Measurements from ENCODE around the gene MAP3K12.
"Not testable (repeated sequence)": the region's sequence is repeated elsewhere in the genome, so short reads cannot be mapped to it uniquely, and the experiment has no call there.

Gene MAP3K12

DNA sequence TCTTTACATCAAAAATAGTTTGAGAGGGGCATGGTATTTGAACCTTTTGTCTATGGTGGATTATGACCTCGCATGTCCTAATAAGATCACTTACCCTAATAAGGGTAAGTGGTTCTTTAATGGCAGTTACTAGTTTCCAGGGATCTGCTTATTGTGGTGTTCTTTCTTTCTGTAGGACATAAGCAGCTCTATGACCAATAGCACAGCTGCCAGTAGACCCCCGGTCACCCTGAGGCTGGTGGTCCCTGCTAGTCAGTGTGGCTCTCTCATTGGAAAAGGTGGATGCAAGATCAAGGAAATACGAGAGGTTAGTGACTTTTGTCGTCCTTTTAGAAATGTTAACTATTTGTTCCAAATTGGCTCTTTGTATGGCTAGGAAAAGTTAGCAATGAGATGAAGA is 40.2 kb downstream of the MAP3K12 start:
- Mint-ChIP-seq H3K27me3 (ENCODE audit: low read depth) (no peaks in the 10 kb centered on the region), H3K4me3 (no peak overlapping the region), H3K4me1 (ENCODE audit: low read depth) (peaks cover 34% of the 10 kb centered on the region), H3K36me3 (ENCODE audit: low read depth) (peaks cover 67% of the 10 kb centered on the region), H3K27ac (no peak overlapping the region), H3K9me3 (no peaks in the 10 kb centered on the region)

DNA sequence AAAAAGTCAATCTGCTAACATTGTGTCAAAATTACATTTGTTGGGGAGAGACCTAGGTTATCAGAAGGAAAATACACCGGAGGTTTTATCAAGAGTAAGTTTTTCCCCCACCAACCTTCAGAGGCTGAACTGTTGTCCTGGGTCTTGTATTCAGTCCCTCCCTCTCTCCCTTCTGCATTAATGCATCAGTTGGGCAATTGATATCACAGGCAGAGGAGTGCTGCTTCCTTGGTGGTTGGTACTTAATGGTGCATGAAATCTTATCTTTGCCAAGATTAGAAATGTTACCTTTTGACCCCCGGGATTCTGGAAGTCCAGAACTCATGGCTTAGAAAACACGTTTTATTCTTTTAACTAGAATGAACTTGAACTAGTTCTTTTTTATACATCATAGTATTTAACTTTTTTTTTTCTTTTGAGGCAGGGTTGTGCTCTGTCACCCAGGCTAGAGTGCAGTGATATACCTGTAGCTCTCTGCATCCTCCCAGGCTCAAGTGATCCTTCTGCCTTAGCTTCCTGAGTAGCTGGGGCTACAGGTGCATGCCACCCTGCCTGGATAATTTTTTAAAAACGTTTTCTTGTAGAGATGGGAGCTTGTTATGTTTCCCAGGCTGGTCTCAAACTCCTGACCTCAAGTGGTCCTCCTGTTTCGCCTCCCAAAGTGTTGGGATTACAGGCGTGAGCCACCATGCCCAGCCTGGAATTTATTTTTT is 42.4 kb downstream of the MAP3K12 start:
- H3K4me3 Mint-ChIP-seq = no peak overlapping the region
- peaks cover 43% of the 10 kb centered on the region for H3K4me1 Mint-ChIP-seq (ENCODE audit: low read depth)
- H3K27ac Mint-ChIP-seq = no peak overlapping the region

DNA sequence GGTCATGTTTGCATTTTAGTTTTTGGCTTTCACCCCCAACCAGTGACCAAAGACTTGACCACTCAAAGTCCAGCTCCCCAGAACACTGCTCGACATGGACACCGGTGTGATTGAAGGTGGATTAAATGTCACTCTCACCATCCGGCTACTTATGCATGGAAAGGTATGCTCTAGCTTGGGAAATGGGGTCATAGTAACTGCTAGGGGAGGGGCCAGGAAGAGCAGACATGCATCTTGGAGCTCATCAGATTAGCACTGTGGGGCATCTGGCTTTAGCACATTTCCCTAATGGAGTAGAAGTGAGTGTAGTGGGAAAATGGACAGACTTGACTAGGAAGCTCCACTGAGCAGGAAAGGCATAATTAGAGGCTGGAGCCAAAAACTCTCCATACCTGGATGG is 44.6 kb downstream of the MAP3K12 start:
- H3K36me3 Mint-ChIP-seq (ENCODE audit: low read depth) = peaks cover 44% of the 10 kb centered on the region
- peaks cover 37% of the 10 kb centered on the region for H3K4me1 Mint-ChIP-seq (ENCODE audit: low read depth)
- H3K9me3 Mint-ChIP-seq = no peaks in the 10 kb centered on the region
- peak overlapping the region; percentile 99 for H3K4me3 Mint-ChIP-seq
- H3K27me3 Mint-ChIP-seq (ENCODE audit: low read depth) = no peaks in the 10 kb centered on the region
- no peak overlapping the region for H3K27ac Mint-ChIP-seq

More for the DNA sequence above, 42.4 kb downstream of the MAP3K12 start:
- Mint-ChIP-seq H3K27me3 (ENCODE audit: low read depth) (no peaks in the 10 kb centered on the region), H3K36me3 (ENCODE audit: low read depth) (peaks cover 59% of the 10 kb centered on the region), H3K9me3 (no peaks in the 10 kb centered on the region)

DNA sequence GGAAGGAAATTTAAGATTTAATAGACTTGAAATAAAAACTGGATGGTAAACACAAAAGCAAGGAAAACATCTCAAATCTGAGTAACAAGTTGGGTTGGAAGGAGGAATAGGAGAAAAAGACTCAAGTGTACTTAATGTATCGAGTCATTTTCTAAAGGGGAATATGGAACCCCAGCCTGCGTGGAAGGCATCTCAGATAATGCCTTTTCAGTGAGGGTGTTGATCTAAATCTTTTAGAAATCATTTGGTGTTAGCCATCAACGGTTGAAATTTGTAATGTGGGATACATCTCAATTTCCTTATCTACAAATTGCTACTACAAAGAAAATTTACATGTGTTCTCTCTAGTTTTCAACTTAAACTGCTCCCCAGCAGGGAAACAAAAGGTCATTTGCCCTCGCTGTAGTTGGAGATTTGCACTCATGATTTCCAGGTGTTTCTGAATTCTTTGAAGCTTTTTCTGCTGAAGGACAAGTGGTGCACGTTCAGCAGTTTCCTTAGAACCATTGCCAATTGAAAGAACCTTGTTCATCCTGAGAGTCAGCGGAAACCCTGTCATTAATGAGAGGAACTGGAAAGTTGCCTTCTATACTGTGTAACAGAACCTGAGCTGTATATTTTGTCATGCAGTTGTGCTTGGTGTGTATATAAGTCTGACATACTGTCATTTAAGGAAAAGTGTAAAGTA is 45.2 kb downstream of the MAP3K12 start:
- H3K4me3 Mint-ChIP-seq = peak overlapping the region; percentile 99
- peaks cover 36% of the 10 kb centered on the region for H3K4me1 Mint-ChIP-seq (ENCODE audit: low read depth)
- H3K27me3 Mint-ChIP-seq (ENCODE audit: low read depth) = no peaks in the 10 kb centered on the region
- peak overlapping the region; percentile 36 for H3K27ac Mint-ChIP-seq
- no peaks in the 10 kb centered on the region for H3K9me3 Mint-ChIP-seq
- H3K36me3 Mint-ChIP-seq (ENCODE audit: low read depth) = peaks cover 41% of the 10 kb centered on the region

DNA sequence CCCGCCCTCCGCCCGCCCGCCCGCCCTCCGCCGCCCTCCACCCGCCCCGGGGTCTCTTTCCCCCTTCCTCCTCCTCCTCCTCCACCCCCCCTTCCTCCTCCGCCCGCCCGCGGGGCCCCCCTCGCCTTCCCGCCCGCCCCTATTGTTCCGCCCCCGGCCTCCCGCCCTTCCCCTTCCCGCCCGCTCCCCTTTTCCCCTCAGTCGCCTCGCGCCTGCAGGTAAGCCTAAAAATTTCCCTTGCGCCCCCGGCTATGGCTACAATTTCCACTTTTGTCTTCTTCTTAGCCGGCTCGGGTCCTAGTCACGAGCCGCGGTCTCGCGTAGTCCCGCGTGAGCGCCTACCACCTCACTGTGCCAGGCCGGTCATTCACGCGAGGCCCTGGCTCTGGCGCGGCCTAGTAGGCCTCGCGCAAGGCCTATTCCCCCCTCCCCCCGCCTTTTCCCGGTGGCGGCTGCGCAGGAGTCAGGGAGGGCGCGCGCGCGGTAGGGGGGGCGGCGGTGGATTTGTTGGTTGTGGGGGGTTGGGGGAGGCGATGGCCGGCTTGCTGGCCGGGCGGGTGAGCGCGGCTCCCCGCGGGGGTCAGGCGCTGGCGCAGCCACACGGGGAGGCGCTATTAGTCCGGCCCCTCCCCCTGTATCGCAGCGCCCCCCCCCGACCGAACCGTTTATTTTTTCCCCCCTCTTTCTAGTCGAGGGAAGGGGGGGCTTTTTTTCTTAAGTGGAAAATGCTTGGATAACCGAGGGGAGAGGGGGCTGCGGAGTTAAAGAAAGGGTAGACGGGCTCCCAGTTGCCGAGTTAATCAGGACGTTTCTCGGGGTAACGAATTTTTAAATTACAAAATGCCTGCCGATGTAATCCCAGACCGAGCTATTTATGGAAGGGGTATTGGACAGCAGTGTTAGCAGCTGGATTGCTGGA is 46.8 kb downstream of the MAP3K12 start:
- Mint-ChIP-seq H3K4me1 (ENCODE audit: low read depth) (peaks cover 34% of the 10 kb centered on the region), H3K4me3 (peak overlapping the region; percentile 99), H3K36me3 (ENCODE audit: low read depth) (peaks cover 45% of the 10 kb centered on the region)

DNA sequence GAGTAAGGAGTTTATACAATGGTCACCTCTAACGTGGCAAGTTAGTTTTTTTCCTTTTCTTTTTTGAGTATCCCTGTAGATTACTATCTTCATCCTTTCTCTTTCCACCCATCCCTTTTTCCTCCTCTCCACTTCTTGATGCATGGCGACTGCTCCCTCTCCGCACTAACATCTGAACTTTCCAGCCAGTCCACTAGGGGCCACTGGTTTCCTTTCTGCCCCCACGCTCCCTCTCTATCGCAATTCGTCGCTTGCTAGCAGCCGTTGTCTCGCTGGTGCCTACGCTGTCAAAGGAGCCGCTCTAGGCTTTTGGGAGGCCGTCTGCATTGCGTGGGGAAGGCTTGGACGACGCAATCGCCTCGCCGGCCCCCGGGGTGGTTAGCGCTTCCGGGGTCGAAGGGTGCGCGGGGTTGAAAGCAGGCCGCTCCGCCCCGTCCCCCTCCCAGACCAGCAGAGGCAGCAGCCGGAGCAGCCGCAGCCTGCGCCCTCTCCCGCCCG is 47.5 kb downstream of the MAP3K12 start, which contains the start of gene PCBP2:
TSS of gene PCBP2 (plus strand) at position 442 of the 498 bp plus-strand sequence. CDS start 2,699 bp downstream, outside the sequence.
- Mint-ChIP-seq H3K4me1 (ENCODE audit: low read depth) (peaks cover 34% of the 10 kb centered on the region), H3K9me3 (no peaks in the 10 kb centered on the region), H3K4me3 (peak within 1 kb of the TSS; percentile 99), H3K36me3 (ENCODE audit: low read depth) (peaks cover 46% of the 10 kb centered on the region), H3K27me3 (ENCODE audit: low read depth) (no peaks in the 10 kb centered on the region), H3K27ac (peak within 1 kb of the TSS; percentile 100)

More for the DNA sequence above, 46.8 kb downstream of the MAP3K12 start:
- Mint-ChIP-seq H3K27ac (peak overlapping the region; percentile 100), H3K27me3 (ENCODE audit: low read depth) (no peaks in the 10 kb centered on the region), H3K9me3 (no peaks in the 10 kb centered on the region)

DNA sequence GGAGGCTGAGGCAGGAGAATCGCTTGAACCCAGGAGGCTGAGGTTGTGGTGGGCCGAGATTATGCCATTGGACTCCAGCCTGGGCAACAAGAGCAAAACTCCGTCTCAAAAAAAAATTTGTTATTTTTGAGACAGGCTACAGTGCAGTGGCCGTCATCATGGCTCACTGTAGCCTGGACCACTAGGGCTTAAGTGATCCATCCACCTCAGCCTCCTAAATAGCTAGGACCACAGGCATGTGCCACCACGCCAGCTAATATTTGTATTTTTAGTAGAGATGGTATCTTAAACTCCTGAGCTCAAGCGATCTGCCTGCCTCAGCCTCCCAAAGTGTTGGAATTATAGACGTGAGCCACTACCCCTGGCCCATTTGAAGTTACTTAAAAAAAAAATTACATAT is 48.3 kb downstream of the MAP3K12 start:
- H3K9me3 Mint-ChIP-seq = no peaks in the 10 kb centered on the region
- H3K4me3 Mint-ChIP-seq = no peak overlapping the region
- no peak overlapping the region for H3K27ac Mint-ChIP-seq
- H3K27me3 Mint-ChIP-seq (ENCODE audit: low read depth) = no peaks in the 10 kb centered on the region
- H3K36me3 Mint-ChIP-seq (ENCODE audit: low read depth) = peaks cover 47% of the 10 kb centered on the region
- peaks cover 36% of the 10 kb centered on the region for H3K4me1 Mint-ChIP-seq (ENCODE audit: low read depth)

DNA sequence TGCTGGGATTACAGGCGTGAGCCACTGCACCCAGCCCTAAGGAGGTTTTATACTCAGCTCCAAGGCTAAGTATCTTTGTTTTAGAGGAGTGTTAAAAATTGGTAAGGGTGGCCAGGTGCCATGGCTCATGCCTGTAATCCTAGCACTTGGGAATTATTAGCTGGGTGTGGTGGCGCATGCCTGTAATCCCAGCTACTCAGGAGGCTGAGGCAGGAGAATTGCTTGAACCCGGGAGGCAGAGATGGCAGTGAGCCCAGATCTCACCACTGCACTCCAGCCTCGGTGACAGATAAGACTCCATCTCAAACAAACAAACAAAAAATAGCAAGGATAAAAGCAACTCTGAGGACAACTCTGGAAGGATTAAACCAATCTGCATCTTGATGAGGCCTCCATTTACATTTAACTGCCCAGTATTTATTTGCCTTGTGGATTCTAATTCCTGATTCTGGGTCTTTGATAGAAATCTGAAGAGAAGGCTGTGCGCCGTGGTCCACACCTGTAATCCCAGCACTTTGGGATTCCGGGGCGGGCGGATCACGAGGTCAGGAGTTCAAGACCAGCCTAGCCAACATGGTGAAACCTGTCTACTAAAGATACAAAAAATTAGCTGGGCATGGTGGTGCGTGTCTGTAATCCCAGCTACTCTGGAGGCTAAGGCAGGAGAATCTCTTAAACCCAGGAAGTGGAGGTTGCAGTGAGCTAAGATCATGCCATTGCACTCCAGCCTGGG is 54.5 kb downstream of the MAP3K12 start:
- H3K4me3 Mint-ChIP-seq; H3K9me3 Mint-ChIP-seq; H3K27ac Mint-ChIP-seq; H3K27me3 Mint-ChIP-seq (ENCODE audit: low read depth): not testable (repeated sequence)
- H3K4me1 Mint-ChIP-seq (ENCODE audit: low read depth) = peaks cover 35% of the 10 kb centered on the region
- peaks cover 44% of the 10 kb centered on the region for H3K36me3 Mint-ChIP-seq (ENCODE audit: low read depth)

DNA sequence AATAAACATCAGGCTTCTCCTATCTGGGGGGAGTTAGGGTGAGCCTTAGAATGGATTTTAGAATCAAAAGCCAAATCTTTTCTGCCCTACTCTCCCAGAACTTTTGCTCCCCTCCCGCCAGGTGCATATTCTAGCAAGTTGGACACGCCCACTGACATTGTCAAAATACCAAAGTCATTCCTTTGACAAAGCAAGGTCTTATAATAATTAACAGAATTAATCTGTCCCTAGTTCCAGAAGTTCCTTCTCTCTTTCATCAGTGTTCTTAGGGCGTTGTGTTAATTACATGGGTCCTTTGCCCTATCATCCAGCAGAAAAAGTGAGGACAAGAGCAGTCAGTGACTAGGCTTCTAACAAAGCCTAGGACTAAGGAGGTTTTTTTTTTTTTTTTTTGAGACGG is 55.3 kb downstream of the MAP3K12 start:
- Mint-ChIP-seq H3K4me3 (peak overlapping the region; percentile 50), H3K9me3 (no peaks in the 10 kb centered on the region), H3K27ac (no peak overlapping the region), H3K36me3 (ENCODE audit: low read depth) (peaks cover 44% of the 10 kb centered on the region), H3K4me1 (ENCODE audit: low read depth) (peaks cover 36% of the 10 kb centered on the region), H3K27me3 (ENCODE audit: low read depth) (no peaks in the 10 kb centered on the region)

DNA sequence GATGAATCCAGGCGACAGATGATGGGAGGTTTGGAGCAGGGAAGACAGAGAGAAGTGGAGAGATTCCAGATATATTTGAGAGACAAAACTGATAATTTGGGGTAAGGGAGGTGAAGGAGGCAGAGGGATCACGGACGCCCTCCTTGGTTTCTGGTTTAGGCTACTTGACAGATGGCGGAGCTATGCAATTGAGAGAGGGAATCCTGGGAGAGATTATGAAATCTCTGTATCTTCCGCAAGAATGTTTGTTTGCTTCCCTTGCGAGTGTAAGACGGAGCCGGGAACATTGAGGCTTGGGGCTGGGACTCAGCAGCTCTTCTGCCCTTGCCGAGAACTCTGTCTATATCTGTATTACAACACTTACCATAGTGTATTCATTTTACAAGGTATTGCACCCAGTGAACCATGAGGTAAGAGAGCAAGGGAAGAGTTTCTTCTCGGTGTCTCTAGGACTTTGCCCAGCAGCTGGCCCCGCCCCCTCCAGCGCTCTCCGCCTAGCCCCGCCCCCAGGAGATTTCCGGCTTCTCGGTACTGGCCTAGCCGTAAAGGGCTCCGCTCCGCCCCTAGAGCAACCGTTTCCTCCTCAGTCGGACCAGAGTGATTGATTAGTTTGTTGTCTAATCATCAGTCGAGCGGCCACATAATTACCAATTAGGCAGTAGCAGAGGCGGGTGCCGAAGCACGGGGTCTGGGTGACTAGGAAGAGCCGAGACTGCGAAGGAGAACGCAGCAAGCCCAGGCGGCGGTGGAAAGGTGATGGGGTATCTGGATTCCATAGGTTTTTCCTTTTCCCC is 58.0 kb downstream of the MAP3K12 start, which contains the start of gene PRR13:
TSS of gene PRR13 (plus strand) at position 695 of the 794 bp plus-strand sequence. CDS start 981 bp downstream, outside the sequence.
- peak within 1 kb of the TSS; percentile 92 for H3K27ac Mint-ChIP-seq
- H3K4me3 Mint-ChIP-seq = peak within 1 kb of the TSS; percentile 94
- peaks cover 31% of the 10 kb centered on the region for H3K4me1 Mint-ChIP-seq (ENCODE audit: low read depth)
- no peaks in the 10 kb centered on the region for H3K27me3 Mint-ChIP-seq (ENCODE audit: low read depth)
- peaks cover 31% of the 10 kb centered on the region for H3K36me3 Mint-ChIP-seq (ENCODE audit: low read depth)
- no peaks in the 10 kb centered on the region for H3K9me3 Mint-ChIP-seq

DNA sequence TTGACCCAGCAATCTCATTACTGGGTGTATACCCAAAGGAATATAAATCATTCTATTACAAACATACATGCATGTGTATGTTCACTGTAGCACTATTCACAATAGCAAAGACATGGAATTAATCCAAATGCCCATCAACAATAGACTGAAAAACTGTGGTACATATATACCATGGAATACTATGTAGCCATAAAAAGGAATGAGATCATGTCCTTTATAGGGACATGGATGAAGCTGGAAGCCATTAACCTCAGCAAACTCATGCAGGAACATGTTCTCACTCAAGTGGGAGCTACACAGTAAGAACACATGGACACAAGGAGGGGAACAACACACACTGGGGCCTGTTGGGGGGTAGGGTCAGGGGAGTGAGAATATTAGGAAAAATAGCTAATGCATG is 59.7 kb downstream of the MAP3K12 start:
- H3K4me3 Mint-ChIP-seq; H3K9me3 Mint-ChIP-seq; H3K27ac Mint-ChIP-seq; H3K27me3 Mint-ChIP-seq (ENCODE audit: low read depth): not testable (repeated sequence)
- H3K36me3 Mint-ChIP-seq (ENCODE audit: low read depth) = peaks cover 18% of the 10 kb centered on the region
- peaks cover 19% of the 10 kb centered on the region for H3K4me1 Mint-ChIP-seq (ENCODE audit: low read depth)

DNA sequence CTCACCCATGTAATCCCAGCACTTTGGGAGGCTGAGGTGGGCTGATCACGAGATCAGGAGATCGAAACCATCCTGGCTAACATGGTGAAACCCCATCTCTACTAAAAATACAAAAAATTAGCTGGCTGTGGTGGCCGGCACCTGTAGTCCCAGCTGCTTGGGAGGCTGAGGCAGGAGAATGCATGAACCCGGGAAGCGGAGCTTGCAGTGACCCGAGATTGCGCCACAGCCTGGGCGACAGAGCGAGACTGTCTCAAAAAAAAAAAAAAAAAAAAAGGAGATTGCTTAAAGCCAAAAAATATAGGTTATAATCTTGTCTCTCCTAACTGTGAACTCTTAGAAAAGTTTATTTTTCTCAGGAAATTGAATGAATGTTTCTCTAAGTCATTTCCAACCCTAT is 63.9 kb downstream of the MAP3K12 start:
- not testable (repeated sequence) for H3K4me1 Mint-ChIP-seq (ENCODE audit: low read depth); H3K4me3 Mint-ChIP-seq; H3K9me3 Mint-ChIP-seq; H3K27me3 Mint-ChIP-seq (ENCODE audit: low read depth); H3K36me3 Mint-ChIP-seq (ENCODE audit: low read depth); H3K27ac Mint-ChIP-seq

DNA sequence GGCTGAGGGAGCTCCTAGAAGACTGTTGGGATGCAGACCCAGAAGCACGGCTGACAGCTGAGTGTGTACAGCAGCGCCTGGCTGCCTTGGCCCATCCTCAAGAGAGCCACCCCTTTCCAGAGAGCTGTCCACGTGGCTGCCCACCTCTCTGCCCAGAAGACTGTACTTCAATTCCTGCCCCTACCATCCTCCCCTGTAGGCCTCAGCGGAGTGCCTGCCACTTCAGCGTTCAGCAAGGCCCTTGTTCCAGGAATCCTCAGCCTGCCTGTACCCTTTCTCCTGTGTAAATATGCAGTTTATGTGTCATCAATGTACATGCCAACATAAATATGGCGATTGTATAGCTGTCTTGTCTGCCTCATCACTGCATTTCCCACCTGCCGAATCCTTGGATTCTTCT is 68.1 kb downstream of the MAP3K12 start:
- Mint-ChIP-seq H3K27ac (no peak overlapping the region), H3K9me3 (no peaks in the 10 kb centered on the region), H3K4me1 (ENCODE audit: low read depth) (peaks cover 3% of the 10 kb centered on the region), H3K4me3 (no peak overlapping the region), H3K36me3 (ENCODE audit: low read depth) (no peaks in the 10 kb centered on the region), H3K27me3 (ENCODE audit: low read depth) (no peaks in the 10 kb centered on the region)

Data from T-helper 1 cell treated with Interleukin-12 subunit alpha and Interleukin-12 subunit beta and Interleukin-4 antibody, amounts not matched to agents 30 μg/mL and 1 μg/mL, for 36 hours (primary cell).